NCI-H128 (cell line): ENCODE measurements around the gene FCRL6.

ENCODE experiments used
- DNase-seq: peaks from one replicate; lab custom pipeline; 2025; ENCODE audit not compliant: unreplicated experiment; lab: John Stamatoyannopoulos, UW

FCRL6 gene

GRCh38 chr1:159862031-159862430, 59.9 kb downstream of the FCRL6 start:
- DNase-seq: no peak

GRCh38 chr1:159862557-159862956, 60.4 kb downstream of the FCRL6 start, which contains the start of gene VSIG8:
TSS of gene VSIG8 (minus strand) at chr1:159862657. CDS start at chr1:159862521, 136 bp downstream.
- DNase-seq: no peak

- no peak for DNase-seq
Measured at GRCh38 chr1:159864262-159864661, 62.1 kb downstream of the FCRL6 start.
